Astrocyte (in vitro differentiated cells and primary cell): Measurements from ENCODE around the gene ACAN.

Experiments
- CTCF ChIP-seq: IDR thresholded peaks from 2 replicates; pipeline ENCODE4 v1.5.1; 2011; ENCODE audit warnings: low read depth, mild to moderate bottlenecking, inconsistent platforms, low read length, moderate library complexity; ENCODE audit not compliant: insufficient read depth
- EZH2 ChIP-seq: IDR thresholded peaks from 2 replicates; pipeline ENCODE4 v1.6.1; 2012; ENCODE audit warnings: mild to moderate bottlenecking, low read length, inconsistent platforms; ENCODE audit not compliant: insufficient read depth

- TF ChIP-seq CTCF (no peak), EZH2 (no peak)
Measured at GRCh38 chr15:88775776-88776175, 27.5 kb upstream of the ACAN start.
